ENCODE results near the gene MDFIC.

DNA sequence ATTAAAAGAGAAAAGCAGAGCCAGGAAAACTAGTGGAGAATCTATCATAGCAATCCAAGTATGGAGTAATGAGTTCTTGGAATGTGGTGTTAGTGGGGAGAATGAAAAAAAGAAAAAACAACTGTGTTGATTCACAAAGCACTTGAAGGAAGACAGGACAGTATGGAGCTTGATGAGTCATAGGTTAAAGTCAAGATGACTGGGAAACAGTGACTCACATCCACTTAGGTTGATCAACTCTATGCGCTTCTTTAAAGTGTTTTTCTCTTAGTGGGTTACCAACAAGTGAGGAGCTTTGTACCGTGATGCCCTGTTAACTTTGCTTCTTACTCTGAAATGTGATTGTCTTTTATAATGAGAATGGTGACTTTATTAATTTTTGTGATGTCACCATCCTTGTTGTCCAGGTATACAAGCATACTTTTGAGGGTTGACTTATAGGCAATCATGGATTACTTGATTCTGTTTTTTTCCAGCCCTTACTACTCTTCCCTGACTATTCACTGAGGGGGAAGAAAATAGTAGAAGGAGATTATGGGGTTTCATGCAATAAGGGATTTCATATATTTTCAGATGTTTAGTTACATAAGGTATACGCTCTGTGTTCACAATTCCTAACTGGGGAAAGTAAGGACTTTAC, 32.1 kb upstream of the MDFIC start:
- TF ChIP-seq, protein P1, sequence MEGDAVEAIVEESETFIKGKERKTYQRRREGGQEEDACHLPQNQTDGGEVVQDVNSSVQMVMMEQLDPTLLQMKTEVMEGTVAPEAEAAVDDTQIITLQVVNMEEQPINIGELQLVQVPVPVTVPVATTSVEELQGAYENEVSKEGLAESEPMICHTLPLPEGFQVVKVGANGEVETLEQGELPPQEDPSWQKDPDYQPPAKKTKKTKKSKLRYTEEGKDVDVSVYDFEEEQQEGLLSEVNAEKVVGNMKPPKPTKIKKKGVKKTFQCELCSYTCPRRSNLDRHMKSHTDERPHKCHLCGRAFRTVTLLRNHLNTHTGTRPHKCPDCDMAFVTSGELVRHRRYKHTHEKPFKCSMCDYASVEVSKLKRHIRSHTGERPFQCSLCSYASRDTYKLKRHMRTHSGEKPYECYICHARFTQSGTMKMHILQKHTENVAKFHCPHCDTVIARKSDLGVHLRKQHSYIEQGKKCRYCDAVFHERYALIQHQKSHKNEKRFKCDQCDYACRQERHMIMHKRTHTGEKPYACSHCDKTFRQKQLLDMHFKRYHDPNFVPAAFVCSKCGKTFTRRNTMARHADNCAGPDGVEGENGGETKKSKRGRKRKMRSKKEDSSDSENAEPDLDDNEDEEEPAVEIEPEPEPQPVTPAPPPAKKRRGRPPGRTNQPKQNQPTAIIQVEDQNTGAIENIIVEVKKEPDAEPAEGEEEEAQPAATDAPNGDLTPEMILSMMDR (IDR thresholded peaks at IDR 0.05) = no peak
- no peak for TF ChIP-seq POLR2A (IDR thresholded peaks at IDR 0.05)

Data from upper lobe of left lung (tissue), 4 donors.